Cardiac muscle cell (in vitro differentiated cells and primary cell): Measurements from ENCODE around the gene KRTAP2-1. TPM values are rescaled to one million over a fixed set of nuclear protein-coding genes. Genes with fewer than 3 reads are reported as not detected.
"Not testable (repeated sequence)": the region's sequence is repeated elsewhere in the genome, so short reads cannot be mapped to it uniquely, and the experiment has no call there.

Experiments
- DNase-seq, 2 donors: peaks; one replicate each; pipeline versions ENCODE4 v3.0.0 to v3.0.0-alpha.2; 2010 to 2017; ENCODE audit warnings: low read depth in 1 of 2, low spot score in 1 of 2
- H3K27ac ChIP-seq: fragments of 200-600 bp; sonication (generic); 2 replicates; pipeline ENCODE4 v1.5.1; 2016
- H3K27me3 ChIP-seq: fragments of 200-600 bp; sonication (generic); 2 replicates; pipeline ENCODE4 v1.6.0; 2016; ENCODE audit warnings: control low read depth
- H3K36me3 ChIP-seq: fragments of 200-600 bp; sonication (generic); 2 replicates; pipeline ENCODE4 v1.5.1; 2016; ENCODE audit warnings: control low read depth
- H3K4me1 ChIP-seq: fragments of 200-600 bp; sonication (generic); 2 replicates; pipeline ENCODE4 v1.8.1; 2017; ENCODE audit warnings: low read depth, mild to moderate bottlenecking, mixed run types
- H3K4me3 ChIP-seq: fragments of 200-600 bp; sonication (generic); 2 replicates; pipeline ENCODE4 v1.5.1; 2016; ENCODE audit warnings: mild to moderate bottlenecking
- H3K9me3 ChIP-seq: fragments of 200-600 bp; sonication (generic); 2 replicates; pipeline ENCODE4 v1.5.1; 2017; ENCODE audit warnings: low read depth, mild to moderate bottlenecking, control low read depth
- CTCF ChIP-seq: IDR thresholded peaks from 2 replicates; pipeline ENCODE4 v1.5.1; 2012; ENCODE audit warnings: low read depth, mild to moderate bottlenecking, low read length
- polyA plus RNA-seq: library from polyadenylated mRNA; unstranded; fragments of >200 nt; fragmentation: Nextera tagmentation; extraction: Ambion mirVana; gene quantifications from 2 replicates; pipeline ENCODE4 v1.2.1, GENCODE V29; 2016
- total RNA-seq: library from RNA; depleted of rRNA; stranded (reverse); fragments of >200 nt; gene quantifications from 2 replicates; pipeline ENCODE4 v1.2.3, GENCODE V29; 2016

Gene KRTAP2-1
- total and polyA plus RNA-seq, 2 experiments from 2014 or later = not detected

- Histone ChIP-seq H3K27me3 (no peaks in the 10 kb centered on the region), H3K4me3 (no peak overlapping the region), H3K9me3 (no peaks in the 10 kb centered on the region), H3K4me1 (no peaks in the 10 kb centered on the region), H3K36me3 (no peaks in the 10 kb centered on the region), H3K27ac (no peak overlapping the region)
- no peak for DNase-seq
- no peak for TF ChIP-seq CTCF
These were observed 10.4 kb upstream of the KRTAP2-1 start for GRCh38 chr17:41057547-41057946.

DNA sequence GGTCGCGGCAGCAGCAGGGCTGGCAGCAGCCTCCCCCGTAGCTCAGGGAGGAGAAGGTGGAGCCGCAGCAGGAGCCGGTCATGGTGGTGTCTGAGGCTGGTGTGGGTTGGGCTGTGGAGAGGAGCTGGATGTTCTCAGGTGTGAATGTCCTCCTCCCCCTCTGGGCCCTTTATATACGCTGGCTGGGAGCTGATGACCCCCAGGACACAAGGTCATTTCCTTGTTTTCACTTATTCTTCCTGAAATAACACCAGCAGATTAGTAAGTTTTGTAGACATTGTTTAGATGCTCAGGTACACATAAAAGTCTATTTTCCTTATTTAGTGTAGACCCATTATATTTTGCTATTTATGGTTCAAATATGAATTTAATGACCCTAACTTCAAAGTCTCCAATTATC is 8.0 kb upstream of the KRTAP2-1 start, which contains the start of gene KRTAP2-2:
Gene KRTAP2-2 (minus strand): TSS at position 101 of the 400 bp plus-strand sequence. CDS start 19 bp downstream, at position 82.
- not testable (repeated sequence) for H3K4me1 ChIP-seq, H3K27ac ChIP-seq, H3K4me3 ChIP-seq, H3K9me3 ChIP-seq, H3K27me3 ChIP-seq, H3K36me3 ChIP-seq, DNase-seq

DNA sequence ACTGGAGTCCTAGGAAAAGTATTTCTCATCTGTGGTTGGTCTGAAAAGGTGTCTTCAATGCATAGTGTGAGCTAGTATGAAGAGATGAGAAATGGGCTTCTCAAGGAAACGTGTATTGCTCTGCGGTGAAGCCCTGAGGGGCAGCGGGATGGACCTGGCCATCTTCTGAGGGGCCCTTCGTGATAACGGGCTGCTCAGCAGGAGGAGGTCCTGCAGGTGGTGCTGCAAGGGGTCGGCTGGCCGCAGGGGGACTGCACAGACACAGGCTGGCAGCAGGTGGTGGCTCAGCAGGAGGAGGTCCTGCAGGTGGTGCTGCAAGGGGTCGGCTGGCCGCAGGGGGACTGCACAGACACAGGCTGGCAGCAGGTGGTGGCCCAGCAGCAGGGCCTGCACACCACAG is 7.4 kb upstream of the KRTAP2-1 start:
- not testable (repeated sequence) for H3K4me3 ChIP-seq, H3K4me1 ChIP-seq, H3K9me3 ChIP-seq, H3K27me3 ChIP-seq, DNase-seq, H3K36me3 ChIP-seq, H3K27ac ChIP-seq

DNA sequence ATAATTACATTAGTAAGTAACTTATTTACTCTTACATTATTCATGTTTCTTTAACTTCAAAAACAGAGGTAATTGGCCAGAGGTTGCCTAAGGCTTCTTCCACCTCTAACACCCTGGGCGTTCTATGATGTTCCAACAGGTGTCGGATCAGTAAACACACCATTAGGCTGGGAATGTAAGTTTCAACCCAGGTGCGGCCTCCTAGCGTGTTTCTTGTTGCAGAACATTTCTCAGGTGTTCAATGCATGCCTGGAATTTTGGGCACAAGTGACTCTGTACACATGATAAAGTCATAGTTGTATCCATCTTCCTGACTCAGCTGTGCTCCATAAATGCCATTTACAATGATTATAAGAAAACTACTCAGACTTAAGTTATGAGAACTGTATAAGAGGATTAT is 6.9 kb upstream of the KRTAP2-1 start:
- H3K9me3 ChIP-seq = no peaks in the 10 kb centered on the region
- no peak for TF ChIP-seq CTCF
- no peak overlapping the region for H3K27ac ChIP-seq
- H3K4me3 ChIP-seq = no peak overlapping the region
- H3K36me3 ChIP-seq = no peaks in the 10 kb centered on the region
- no peaks in the 10 kb centered on the region for H3K27me3 ChIP-seq
- DNase-seq = no peak
- H3K4me1 ChIP-seq = no peaks in the 10 kb centered on the region

- no peak for DNase-seq
- Histone ChIP-seq H3K9me3 (no peaks in the 10 kb centered on the region), H3K27ac (no peak overlapping the region), H3K36me3 (no peaks in the 10 kb centered on the region), H3K4me3 (no peak overlapping the region), H3K27me3 (no peaks in the 10 kb centered on the region), H3K4me1 (no peaks in the 10 kb centered on the region)
- TF ChIP-seq CTCF = no peak
These were observed 5.5 kb upstream of the KRTAP2-1 start for GRCh38 chr17:41052566-41052965.

DNA sequence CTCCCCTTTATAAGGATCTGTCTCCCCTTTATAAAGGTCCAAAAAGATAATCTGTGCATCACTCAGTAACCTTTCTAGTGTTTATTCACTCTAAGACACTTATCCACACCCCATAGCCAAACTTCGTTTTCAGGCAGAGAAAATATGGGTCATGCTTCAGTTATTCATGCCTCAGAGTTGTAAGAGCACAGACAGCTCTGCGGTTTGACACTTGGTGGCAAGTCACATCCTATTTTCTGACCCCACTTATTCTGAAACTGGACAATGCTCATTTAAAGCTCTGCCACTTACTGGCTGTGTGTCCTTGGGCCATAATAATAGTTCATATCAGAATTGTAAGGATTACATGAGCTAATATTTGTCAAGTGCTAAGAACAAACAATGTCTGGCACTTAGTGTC is 2.0 kb upstream of the KRTAP2-1 start:
- no peak overlapping the region for H3K4me3 ChIP-seq
- no peaks in the 10 kb centered on the region for H3K36me3 ChIP-seq
- H3K27ac ChIP-seq = no peak overlapping the region
- no peak for DNase-seq
- no peaks in the 10 kb centered on the region for H3K4me1 ChIP-seq
- no peaks in the 10 kb centered on the region for H3K27me3 ChIP-seq
- TF ChIP-seq CTCF = no peak
- no peaks in the 10 kb centered on the region for H3K9me3 ChIP-seq

GRCh38 chr17:41048441-41048840 is 1.3 kb upstream of the KRTAP2-1 start:
- Histone ChIP-seq H3K36me3 (no peaks in the 10 kb centered on the region), H3K4me3 (no peak overlapping the region), H3K9me3 (no peaks in the 10 kb centered on the region), H3K4me1 (no peaks in the 10 kb centered on the region), H3K27me3 (no peaks in the 10 kb centered on the region), H3K27ac (no peak overlapping the region)
- DNase-seq = no peak
- no peak for TF ChIP-seq CTCF
